Central memory CD8-positive, alpha-beta T cell (primary cell): ENCODE measurements around the gene MTX2.
"Not testable (repeated sequence)": the region's sequence is repeated elsewhere in the genome, so short reads cannot be mapped to it uniquely, and the experiment has no call there.

Source experiments
- ATAC-seq: fragments of 150-1000 bp; cut with Tn5 transposase; replicated peaks from 2 replicates; pipeline ENCODE4 v1.10.0; 2022; ENCODE audit warnings: mild to moderate bottlenecking, moderate FRiP score, moderate number of reproducible peaks; ENCODE audit not compliant: poor library complexity, severe bottlenecking; ENCODE audit errors: extremely low read depth
- DNase-seq, 2 donors: peaks; one replicate each; pipeline ENCODE4 v3.0.0; 2021; ENCODE audit warnings: low spot score in 2 of 2
- H3K27ac Mint-ChIP-seq: one replicate; pipeline ENCODE4 v1.8.0; 2022; ENCODE audit warnings: low read depth, mild to moderate bottlenecking, moderate library complexity, mixed read lengths
- H3K27me3 Mint-ChIP-seq: one replicate; pipeline ENCODE4 v1.8.0; 2022; ENCODE audit warnings: mixed read lengths
- H3K36me3 Mint-ChIP-seq: one replicate; pipeline ENCODE4 v1.8.0; 2022; ENCODE audit warnings: mild to moderate bottlenecking, moderate library complexity, mixed read lengths; ENCODE audit not compliant: insufficient read depth
- H3K4me1 Mint-ChIP-seq: one replicate; pipeline ENCODE4 v1.8.0; 2022; ENCODE audit warnings: mixed read lengths
- H3K4me3 Mint-ChIP-seq: one replicate; pipeline ENCODE4 v1.8.0; 2022; ENCODE audit warnings: mild to moderate bottlenecking, moderate library complexity, mixed read lengths
- H3K9me3 Mint-ChIP-seq: one replicate; pipeline ENCODE4 v1.8.0; 2022; ENCODE audit warnings: mixed read lengths

MTX2 gene

GRCh38 chr2:176339208-176339607 is 70.0 kb downstream of the MTX2 start:
- no peaks in the 10 kb centered on the region for H3K27me3 Mint-ChIP-seq
- H3K4me3 Mint-ChIP-seq = no peak overlapping the region
- no peaks in the 10 kb centered on the region for H3K9me3 Mint-ChIP-seq
- H3K36me3 Mint-ChIP-seq = peaks cover 2% of the 10 kb centered on the region
- no peaks in the 10 kb centered on the region for H3K4me1 Mint-ChIP-seq
- H3K27ac Mint-ChIP-seq = no peak overlapping the region
- no peak for DNase-seq
- ATAC-seq = no peak

DNA sequence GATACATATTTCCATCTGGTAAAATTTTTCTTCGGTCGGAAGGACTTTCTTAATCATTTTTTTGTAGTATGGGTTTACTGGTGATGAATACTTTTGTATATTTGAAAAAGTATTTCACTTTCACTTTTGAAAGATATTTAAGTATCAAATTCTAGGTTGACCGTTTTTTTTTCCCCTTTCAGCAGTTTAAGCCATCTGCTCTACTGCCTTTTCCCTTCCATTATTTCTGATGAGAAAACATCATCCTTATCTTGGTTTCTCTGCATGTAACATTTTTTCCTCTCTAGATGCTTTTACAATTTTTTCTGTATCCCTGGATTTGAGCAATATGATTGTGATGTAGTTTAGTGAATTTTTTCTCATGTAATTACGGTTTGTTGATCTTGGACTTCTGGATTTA is 87.0 kb downstream of the MTX2 start:
- H3K27ac Mint-ChIP-seq = no peak overlapping the region
- ATAC-seq (no peak), DNase-seq (no peak)
- H3K4me1 Mint-ChIP-seq = no peaks in the 10 kb centered on the region
- H3K4me3 Mint-ChIP-seq = no peak overlapping the region
- H3K9me3 Mint-ChIP-seq = no peaks in the 10 kb centered on the region
- H3K36me3 Mint-ChIP-seq = peaks cover 2% of the 10 kb centered on the region
- H3K27me3 Mint-ChIP-seq = peaks cover 33% of the 10 kb centered on the region

DNA sequence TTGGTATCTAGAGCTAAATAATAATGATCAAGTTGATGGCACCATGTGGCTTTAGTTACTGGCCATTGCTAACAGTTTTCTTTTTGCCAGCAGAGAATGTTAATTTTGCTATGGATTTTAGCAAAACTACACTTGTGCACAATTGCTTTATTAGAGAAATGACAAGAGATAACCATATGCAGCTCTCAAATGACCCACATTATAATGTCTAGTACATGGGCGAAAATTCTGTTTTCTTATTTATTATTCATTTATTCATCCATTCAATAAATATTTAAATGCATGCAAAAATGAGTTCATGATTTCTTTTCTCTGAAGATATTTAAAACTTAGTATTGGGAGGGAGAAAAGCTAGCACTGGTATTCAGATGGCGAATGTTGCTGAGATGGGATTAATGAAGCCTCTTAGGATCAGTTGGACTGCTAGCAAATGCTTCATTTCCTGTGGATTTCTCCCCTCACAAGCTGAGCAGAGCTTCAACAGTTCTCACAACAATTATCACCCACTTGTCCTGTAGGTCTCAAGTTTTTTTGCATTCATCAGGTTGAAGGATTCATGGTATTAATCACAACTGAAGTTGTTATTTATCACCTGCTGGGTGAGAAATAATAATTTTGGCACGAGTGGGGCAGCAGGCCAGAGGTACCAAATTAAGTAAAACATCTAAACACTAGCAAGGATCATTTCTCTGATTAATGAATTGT is 95.2 kb downstream of the MTX2 start:
- Mint-ChIP-seq H3K4me1 (no peaks in the 10 kb centered on the region), H3K27me3 (peaks cover 3% of the 10 kb centered on the region), H3K9me3 (no peaks in the 10 kb centered on the region), H3K4me3 (no peak overlapping the region), H3K27ac (no peak overlapping the region), H3K36me3 (no peaks in the 10 kb centered on the region)
- ATAC-seq (no peak), DNase-seq (no peak)

- DNase-seq (no peak), ATAC-seq (no peak)
- no peaks in the 10 kb centered on the region for H3K4me1 Mint-ChIP-seq
- H3K4me3 Mint-ChIP-seq = no peak overlapping the region
- no peaks in the 10 kb centered on the region for H3K9me3 Mint-ChIP-seq
- H3K27ac Mint-ChIP-seq = no peak overlapping the region
- no peaks in the 10 kb centered on the region for H3K36me3 Mint-ChIP-seq
- peaks cover 9% of the 10 kb centered on the region for H3K27me3 Mint-ChIP-seq
These were observed 99.1 kb downstream of the MTX2 start for GRCh38 chr2:176368349-176368748.

DNA sequence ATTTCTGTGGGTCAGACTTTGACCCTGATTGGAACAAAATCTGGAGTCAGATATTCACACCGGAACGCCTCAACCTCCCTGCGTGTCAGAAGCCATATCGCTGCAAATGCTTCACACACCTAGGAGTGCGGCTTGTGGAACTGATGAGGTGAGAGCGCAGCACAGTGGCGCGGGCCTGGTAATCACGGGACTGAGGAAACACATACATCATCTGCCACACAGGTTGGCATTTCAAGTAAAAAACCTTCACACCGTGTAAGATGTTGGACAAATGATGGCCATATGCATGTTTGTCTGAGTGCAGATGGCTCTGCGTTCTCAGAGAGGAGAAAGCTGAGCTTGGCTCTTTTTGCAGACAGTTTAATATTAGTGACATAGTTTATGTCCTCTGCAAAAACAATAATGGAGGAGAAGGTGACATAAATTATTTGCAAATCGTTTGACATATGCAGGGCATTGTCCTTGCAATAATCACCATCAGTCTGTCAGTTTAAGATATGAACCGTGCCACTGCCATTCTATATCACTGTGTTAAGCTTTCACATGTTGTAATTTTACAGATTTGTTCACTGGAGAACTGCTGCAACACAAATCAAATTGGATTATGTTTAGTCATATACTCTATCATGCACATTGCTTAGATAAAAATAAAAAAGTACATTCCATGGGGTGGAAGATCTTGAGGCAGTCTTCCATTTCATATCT is 101.4 kb downstream of the MTX2 start:
- Mint-ChIP-seq H3K36me3 (no peaks in the 10 kb centered on the region), H3K27me3 (peaks cover 28% of the 10 kb centered on the region), H3K4me3 (no peak overlapping the region), H3K4me1 (no peaks in the 10 kb centered on the region), H3K27ac (no peak overlapping the region), H3K9me3 (no peaks in the 10 kb centered on the region)
- DNase-seq = no peak
- no peak for ATAC-seq

DNA sequence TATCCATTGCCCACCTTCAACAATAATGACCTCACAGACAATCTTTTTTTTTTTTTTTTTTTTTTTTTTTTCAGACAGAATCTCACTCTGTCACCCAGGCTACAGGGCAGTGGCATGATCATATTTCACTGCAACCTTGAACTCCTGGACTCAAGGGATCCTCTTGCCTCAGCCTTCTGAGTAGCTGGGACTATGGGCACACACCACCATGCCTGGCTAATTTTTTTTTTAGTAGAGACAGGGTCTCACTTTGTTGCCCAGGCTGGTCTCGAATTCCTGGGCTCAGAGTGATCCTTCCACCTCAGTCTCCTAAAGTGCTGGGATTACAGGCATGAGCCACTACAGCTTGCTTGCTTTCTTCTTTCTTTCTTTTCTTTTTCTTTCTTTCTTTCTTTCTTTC is 103.9 kb downstream of the MTX2 start:
- H3K9me3 Mint-ChIP-seq, H3K4me1 Mint-ChIP-seq, H3K36me3 Mint-ChIP-seq, DNase-seq, H3K27ac Mint-ChIP-seq, H3K4me3 Mint-ChIP-seq, ATAC-seq: not testable (repeated sequence)
- peaks cover 29% of the 10 kb centered on the region for H3K27me3 Mint-ChIP-seq

DNA sequence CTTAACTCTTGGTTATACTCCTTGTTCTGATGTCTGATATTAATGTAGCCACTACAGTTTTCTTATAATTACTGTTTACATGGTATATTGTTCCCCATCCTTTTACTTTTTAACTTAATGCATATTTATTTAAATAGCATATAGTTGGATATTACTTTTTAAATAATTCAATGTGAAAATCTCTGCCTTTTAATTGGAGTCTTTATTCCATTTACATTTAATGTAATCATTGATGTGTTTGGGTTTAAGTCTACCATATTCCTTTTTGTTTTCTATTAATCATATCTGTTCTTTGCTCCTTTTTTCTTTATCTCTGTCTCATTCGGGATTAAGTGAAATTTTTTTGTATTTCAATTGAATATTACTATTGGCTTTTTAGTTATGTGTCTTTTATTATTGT is 109.1 kb downstream of the MTX2 start:
- Mint-ChIP-seq H3K27me3 (peaks cover 39% of the 10 kb centered on the region), H3K36me3 (peaks cover 2% of the 10 kb centered on the region), H3K9me3 (peaks cover 7% of the 10 kb centered on the region), H3K4me1 (no peaks in the 10 kb centered on the region), H3K27ac (no peak overlapping the region), H3K4me3 (no peak overlapping the region)
- ATAC-seq = no peak
- no peak for DNase-seq

GRCh38 chr2:176380341-176380740 is 111.1 kb downstream of the MTX2 start:
- ATAC-seq (no peak), DNase-seq (no peak)
- Mint-ChIP-seq H3K27me3 (peaks cover 24% of the 10 kb centered on the region), H3K4me1 (no peaks in the 10 kb centered on the region), H3K36me3 (peaks cover 2% of the 10 kb centered on the region), H3K4me3 (no peak overlapping the region), H3K9me3 (peaks cover 7% of the 10 kb centered on the region), H3K27ac (no peak overlapping the region)

DNA sequence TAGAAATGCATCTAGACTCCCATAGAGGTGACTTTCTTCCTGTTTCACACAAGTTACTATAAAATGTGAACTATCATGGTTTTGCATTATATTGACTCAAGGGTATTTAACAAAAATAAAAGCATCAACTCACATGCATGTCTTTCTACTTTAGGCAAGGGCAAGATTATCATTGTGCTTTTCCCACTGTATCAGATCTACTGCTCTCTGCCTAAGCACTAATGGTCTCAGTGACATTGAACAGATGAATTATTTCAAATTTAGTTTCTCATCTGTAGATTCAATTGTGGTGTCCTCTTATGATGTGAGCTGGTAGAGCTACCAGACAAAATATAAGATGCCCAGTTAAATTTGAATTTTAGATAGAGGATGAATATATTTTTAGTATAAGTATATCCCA is 113.9 kb downstream of the MTX2 start:
- peaks cover 6% of the 10 kb centered on the region for H3K36me3 Mint-ChIP-seq
- no peak for ATAC-seq
- peaks cover 46% of the 10 kb centered on the region for H3K27me3 Mint-ChIP-seq

GRCh38 chr2:176383836-176384442 is 114.7 kb downstream of the MTX2 start:
- H3K27me3 Mint-ChIP-seq = peaks cover 47% of the 10 kb centered on the region

More for the DNA sequence above, 113.9 kb downstream of the MTX2 start:
- H3K9me3 Mint-ChIP-seq = peaks cover 7% of the 10 kb centered on the region
- no peak for DNase-seq
- H3K27ac Mint-ChIP-seq = no peak overlapping the region
- no peaks in the 10 kb centered on the region for H3K4me1 Mint-ChIP-seq
- no peak overlapping the region for H3K4me3 Mint-ChIP-seq

GRCh38 chr2:176385219-176385759 is 116.0 kb downstream of the MTX2 start:
- DNase-seq (no peak), ATAC-seq (no peak)
- no peak overlapping the region for H3K4me3 Mint-ChIP-seq
- no peaks in the 10 kb centered on the region for H3K4me1 Mint-ChIP-seq
- no peak overlapping the region for H3K27ac Mint-ChIP-seq
- H3K36me3 Mint-ChIP-seq = peaks cover 3% of the 10 kb centered on the region
- H3K27me3 Mint-ChIP-seq = peaks cover 54% of the 10 kb centered on the region
- no peaks in the 10 kb centered on the region for H3K9me3 Mint-ChIP-seq

More at GRCh38 chr2:176383836-176384442, 114.7 kb downstream of the MTX2 start:
- no peak for DNase-seq
- ATAC-seq = no peak
- Mint-ChIP-seq H3K27ac (no peak overlapping the region), H3K36me3 (peaks cover 3% of the 10 kb centered on the region), H3K4me3 (no peak overlapping the region), H3K4me1 (no peaks in the 10 kb centered on the region), H3K9me3 (peaks cover 6% of the 10 kb centered on the region)

DNA sequence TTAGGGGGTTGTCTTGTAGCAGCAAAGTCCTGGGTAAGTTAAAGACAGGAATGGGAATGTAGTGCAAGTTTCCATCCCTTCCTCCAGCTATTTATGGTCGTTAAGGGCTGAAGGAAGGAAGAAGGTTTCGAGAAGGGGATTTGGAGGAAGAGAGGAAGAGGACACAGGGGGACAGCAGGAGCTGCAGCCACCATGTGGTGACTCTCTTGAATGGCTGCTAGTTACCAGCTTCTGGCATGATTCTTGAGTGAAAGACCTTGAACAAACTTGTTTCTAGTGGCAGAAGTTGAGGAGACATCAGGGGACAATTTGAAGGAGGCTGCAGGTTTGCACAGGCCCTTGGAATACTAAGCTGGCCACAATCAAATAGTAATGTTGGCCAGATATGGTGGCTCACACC is 116.6 kb downstream of the MTX2 start:
- no peak overlapping the region for H3K4me3 Mint-ChIP-seq
- no peaks in the 10 kb centered on the region for H3K9me3 Mint-ChIP-seq
- DNase-seq = no peak
- peaks cover 3% of the 10 kb centered on the region for H3K36me3 Mint-ChIP-seq
- H3K27ac Mint-ChIP-seq = no peak overlapping the region
- no peak for ATAC-seq
- peaks cover 59% of the 10 kb centered on the region for H3K27me3 Mint-ChIP-seq
- no peaks in the 10 kb centered on the region for H3K4me1 Mint-ChIP-seq
